Left lung (tissue), 10 donors: Measurements from ENCODE around the gene PIM3. TPM values are rescaled to one million over a fixed set of nuclear protein-coding genes. Genes with fewer than 3 reads are reported as not detected.

Experiments
- ATAC-seq: fragments of 200-7000 bp; cut with Tn5 transposase; one replicate; pipeline ENCODE4 v1.9.1; 2020; ENCODE audit warnings: moderate library complexity
- DNase-seq, 4 donors: peaks; one replicate each; pipeline ENCODE4 v3.0.0-alpha.2; 2013 to 2020
- H3K27ac ChIP-seq, 2 donors: fragments of 200-600 bp; sonication (generic) in 1 of 2; one replicate each; pipeline versions ENCODE4 v1.5.0 to v1.8.0; 2020 to 2021
- H3K27me3 ChIP-seq, 2 donors: fragments of 200-600 bp; sonication (generic) in 1 of 2; one replicate each; pipeline versions ENCODE4 v1.5.0 to v1.8.0; 2020 to 2021
- H3K36me3 ChIP-seq, 2 donors: fragments of 200-600 bp; sonication (generic) in 1 of 2; one replicate each; pipeline versions ENCODE4 v1.5.0 to v1.8.0; 2020 to 2021
- H3K4me1 ChIP-seq, 2 donors: fragments of 200-600 bp; one replicate each; pipeline ENCODE4 v1.8.0; 2021
- H3K4me3 ChIP-seq, 2 donors: fragments of 200-600 bp; sonication (generic) in 1 of 2; one replicate each; pipeline versions ENCODE4 v1.5.0 to v1.8.0; 2020 to 2021; ENCODE audit warnings: mild to moderate bottlenecking in 1 of 2
- H3K9me3 ChIP-seq, 2 donors: fragments of 200-600 bp; sonication (generic) in 1 of 2; one replicate each; pipeline versions ENCODE4 v1.5.0 to v1.8.0; 2020 to 2021
- CTCF ChIP-seq, 2 donors: fragments of 200-600 bp; sonication (generic) in 1 of 2; IDR thresholded peaks; one replicate each; pipeline versions ENCODE4 v1.5.0 to v1.8.0; 2021; ENCODE audit warnings: antibody characterized with exemption in 2 of 2
- intact Hi-C, 2 donors: fragments of 100-400 bp; cut with DNase I; formaldehyde crosslinking; loops; one replicate each; pipeline versions ENCODE4 v1.11.2 to v1.14.2; 2022
- polyA plus RNA-seq, 6 donors: library from polyadenylated mRNA; unstranded; fragments of 120-200 nt; gene quantifications; one replicate each; pipeline ENCODE4 v1.2.1, GENCODE V29; 2013; ENCODE audit not compliant: insufficient read length in 6 of 6
- total RNA-seq, 2 donors: library from RNA; stranded (reverse); fragmentation: NEBNext Ultra II Directional; extraction: Animal tissue kit (Norgen Biotek cat#: 25700); gene quantifications; one replicate each; pipeline ENCODE4 v1.2.1, GENCODE V29; 2021
- donor health status: DM: no; HTN: yes; CAD: no.
- donor health status: DM: no; HTN: no; CAD: no.

Gene PIM3
- total and polyA plus RNA-seq, 8 donors, result 21.3 to 129 (median 32.1) TPM

GRCh38 chr22:49958366-49958921 lies 2.1 kb upstream of the PIM3 start:
- H3K4me3 ChIP-seq, result no peak overlapping the region
- peaks cover 0 to 21% of the 10 kb centered on the region in 2 donors for H3K36me3 ChIP-seq
- H3K27me3 ChIP-seq, result no peaks in the 10 kb centered on the region
- H3K9me3 ChIP-seq, result no peaks in the 10 kb centered on the region
- intact Hi-C loops, result no loop called here
- DNase-seq (peak in 2 of 4 donors; percentile 33 to 70), ATAC-seq (no peak)
- TF ChIP-seq CTCF (IDR thresholded peaks at IDR 0.05), result no peak
- peak overlapping the region in 1 of 2 donors; percentile 97 for H3K27ac ChIP-seq
- peaks cover 30 to 64% of the 10 kb centered on the region in 2 donors for H3K4me1 ChIP-seq

- H3K27me3 ChIP-seq, result no peaks in the 10 kb centered on the region
- peaks cover 0 to 28% of the 10 kb centered on the region in 2 donors for H3K36me3 ChIP-seq
- intact Hi-C loops, result no loop called here
- H3K4me3 ChIP-seq, result peak overlapping the region; percentile 51 to 100
- peak overlapping the region; percentile 95 to 97 for H3K27ac ChIP-seq
- H3K9me3 ChIP-seq, result no peaks in the 10 kb centered on the region
- DNase-seq (peak in 2 of 4 donors; percentile 43 to 81), ATAC-seq (no peak)
- H3K4me1 ChIP-seq, result peaks cover 30 to 64% of the 10 kb centered on the region in 2 donors
- no peak for TF ChIP-seq CTCF (IDR thresholded peaks at IDR 0.05)
These were observed 1.4 kb upstream of the PIM3 start for GRCh38 chr22:49958931-49959781.

GRCh38 chr22:49959782-49960158 lies 802 bp upstream of the PIM3 start:
- H3K4me1 ChIP-seq, result peaks cover 29 to 64% of the 10 kb centered on the region in 2 donors

GRCh38 chr22:49961005-49961600 lies 531 bp downstream of the PIM3 start:
- Histone ChIP-seq H3K27me3 (no peaks in the 10 kb centered on the region), H3K9me3 (no peaks in the 10 kb centered on the region), H3K4me3 (peak overlapping the region; percentile 71 to 100), H3K27ac (peak overlapping the region; percentile 95 to 97), H3K36me3 (peaks cover 0 to 45% of the 10 kb centered on the region in 2 donors), H3K4me1 (peaks cover 24 to 64% of the 10 kb centered on the region in 2 donors)
- intact Hi-C loops, result no loop called here
- no peak for TF ChIP-seq CTCF (IDR thresholded peaks at IDR 0.05)
- no peak for ATAC-seq
- peak in 2 of 4 donors; percentile 48 to 89 for DNase-seq

More at GRCh38 chr22:49959782-49960158, 802 bp upstream of the PIM3 start:
- Histone ChIP-seq H3K27ac (peak overlapping the region; percentile 95 to 97), H3K4me3 (peak overlapping the region; percentile 51 to 100), H3K27me3 (no peaks in the 10 kb centered on the region), H3K36me3 (peaks cover 0 to 34% of the 10 kb centered on the region in 2 donors), H3K9me3 (no peaks in the 10 kb centered on the region)
- peak; percentile 8 for ATAC-seq
- no peak for TF ChIP-seq CTCF (IDR thresholded peaks at IDR 0.05)
- intact Hi-C loops, result no loop called here
- peak in 1 of 4 donors; percentile 75 for DNase-seq

- Histone ChIP-seq H3K4me1 (peaks cover 30 to 65% of the 10 kb centered on the region in 2 donors), H3K9me3 (no peaks in the 10 kb centered on the region), H3K36me3 (peaks cover 0 to 45% of the 10 kb centered on the region in 2 donors), H3K27me3 (no peaks in the 10 kb centered on the region), H3K27ac (peak overlapping the region; percentile 95 to 97), H3K4me3 (peak overlapping the region; percentile 71 to 100)
- no peak for ATAC-seq
- intact Hi-C loops, result no loop called here
- TF ChIP-seq CTCF (IDR thresholded peaks at IDR 0.05), result no peak
- peak in 2 of 4 donors; percentile 46 to 86 for DNase-seq
These were observed 1.0 kb downstream of the PIM3 start for GRCh38 chr22:49961601-49962011.
